LNCaP clone FGC (cell line): ENCODE data around the gene GPR158.
"Not testable (repeated sequence)": the region's sequence is repeated elsewhere in the genome, so short reads cannot be mapped to it uniquely, and the experiment has no call there.

Source experiments
- DNase-seq: peaks from one replicate; pipeline ENCODE4 v3.0.0-alpha.2; 2011; ENCODE audit warnings: low read depth
- H3K4me3 ChIP-seq: 2 replicates; pipeline ENCODE4 v1.5.1; 2011; ENCODE audit warnings: mild to moderate bottlenecking, low read depth, low read length, control low read depth
- CTCF ChIP-seq: IDR thresholded peaks from 2 replicates; pipeline ENCODE4 v1.5.1; 2012; ENCODE audit warnings: mild to moderate bottlenecking; ENCODE audit not compliant: control insufficient read depth, insufficient read depth; ENCODE audit errors: extremely low read depth

Gene GPR158

GRCh38 chr10:25294032-25294926 lies 119.5 kb downstream of the GPR158 start:
- no peak overlapping the region for H3K4me3 ChIP-seq
- no peak for TF ChIP-seq CTCF
- no peak for DNase-seq

- TF ChIP-seq CTCF: no peak
- no peak overlapping the region for H3K4me3 ChIP-seq
- DNase-seq: no peak
Measured at GRCh38 chr10:25296324-25296723, 121.5 kb downstream of the GPR158 start.

- H3K4me3 ChIP-seq: no peak overlapping the region
- TF ChIP-seq CTCF: no peak
- DNase-seq: no peak
Measured at GRCh38 chr10:25297466-25297865, 122.7 kb downstream of the GPR158 start.

- no peak overlapping the region for H3K4me3 ChIP-seq
- no peak for TF ChIP-seq CTCF
Measured at GRCh38 chr10:25300073-25300472, 125.3 kb downstream of the GPR158 start.

GRCh38 chr10:25304606-25305005 lies 129.8 kb downstream of the GPR158 start:
- no peak for TF ChIP-seq CTCF
- H3K4me3 ChIP-seq: no peak overlapping the region
- no peak for DNase-seq

More at GRCh38 chr10:25300073-25300472, 125.3 kb downstream of the GPR158 start:
- no peak for DNase-seq

- H3K4me3 ChIP-seq: no peak overlapping the region
- TF ChIP-seq CTCF: no peak
- no peak for DNase-seq
Measured at GRCh38 chr10:25306386-25306785, 131.6 kb downstream of the GPR158 start.

GRCh38 chr10:25308278-25308677 lies 133.5 kb downstream of the GPR158 start:
- no peak overlapping the region for H3K4me3 ChIP-seq
- no peak for DNase-seq
- no peak for TF ChIP-seq CTCF

- not testable (repeated sequence) for DNase-seq, H3K4me3 ChIP-seq
Measured at GRCh38 chr10:25317596-25318211, 142.9 kb downstream of the GPR158 start.
